Stomach (tissue), 9 donors: ENCODE results near the gene WFIKKN2. TPM values are rescaled to one million over a fixed set of nuclear protein-coding genes. Genes with fewer than 3 reads are reported as not detected.
A peak's percentile ranks its signal among the peaks of the same experiment; 100 is the strongest.

Experiments used
- DNase-seq, 2 donors: peaks; one replicate each; pipeline versions ENCODE4 v3.0.0 to v3.0.0-alpha.2; 2013 to 2019
- H3K27ac ChIP-seq, 5 donors: fragments of 200-600 bp in 4 of 5; sonication (generic) in 4 of 5; one replicate each; pipeline ENCODE4 v1.5.1; 2013 to 2019; ENCODE audit warnings: mild to moderate bottlenecking in 1 of 5, moderate library complexity in 1 of 5
- H3K27me3 ChIP-seq, 3 donors: fragments of 200-600 bp; sonication (generic); one replicate each; pipeline ENCODE4 v1.5.1; 2017 to 2019; ENCODE audit warnings: mixed run types in 1 of 3
- H3K36me3 ChIP-seq, 4 donors: fragments of 200-600 bp; sonication (generic); 1 replicate in 3 of 4; 2 replicates in 1 of 4; pipeline ENCODE4 v1.5.1; 2016 to 2019
- H3K4me1 ChIP-seq, 4 donors: fragments of 200-600 bp; sonication (generic); one replicate each; pipeline ENCODE4 v1.5.1; 2016 to 2019
- H3K4me3 ChIP-seq, 4 donors: fragments of 200-600 bp; sonication (generic) in 3 of 4; one replicate each; pipeline ENCODE4 v1.5.1; 2016 to 2019; ENCODE audit warnings: mild to moderate bottlenecking in 1 of 4
- H3K9me3 ChIP-seq, 4 donors: fragments of 200-600 bp; sonication (generic); one replicate each; pipeline ENCODE4 v1.5.1; 2016 to 2019
- EP300 ChIP-seq: sonication (generic); formaldehyde crosslinking; IDR thresholded peaks from one replicate; pipeline ENCODE4 v1.6.1; 2017; ENCODE audit warnings: antibody characterized with exemption
- POLR2A ChIP-seq, 4 donors: fragments of 450-650 bp; IDR thresholded peaks; one replicate each; pipeline ENCODE4 v1.6.1; 2016; ENCODE audit warnings: antibody characterized with exemption in 4 of 4, control low read depth in 2 of 4, mild to moderate bottlenecking in 1 of 4, moderate library complexity in 1 of 4
- POLR2AphosphoS5 ChIP-seq, 3 donors: sonication (generic); formaldehyde crosslinking; IDR thresholded peaks; one replicate each; pipeline ENCODE4 v1.6.1; 2016; ENCODE audit warnings: antibody characterized with exemption in 3 of 3
- WGBS, 5 donors: extraction: QIAGEN DNeasy Blood & Tissue Kit in 3 of 5; methylation state at CpG; one replicate each; pipeline versions ENCODE4 v1.1.5 to v1.1.7; 2013 to 2018; 5-methylcytosine and 5-hydroxymethylcytosine counted together
- intact Hi-C: fragments of 100-400 bp; cut with DNase I; formaldehyde crosslinking; loops from one replicate; pipeline ENCODE4 v1.15.1; 2023; ENCODE audit warnings: low total_unique reads
- polyA plus RNA-seq, 3 donors: library from polyadenylated mRNA; stranded (reverse); fragments of 200-250 nt; gene quantifications; one replicate each; pipeline ENCODE4 v1.2.3, GENCODE V29; 2013
- total RNA-seq, 5 donors: library from RNA; depleted of rRNA; stranded (reverse); fragments of >200 nt; gene quantifications; one replicate each; pipeline versions ENCODE4 v1.1.0 to v1.2.3, GENCODE V29; 2014 to 2016
- TF ChIP-seq, protein P1 (sequence below), 7 experiments: fragments of 450-650 bp in 4 of 7; fragments of 200-600 bp in 3 of 7; sonication (generic) in 3 of 7; IDR thresholded peaks; one replicate each; pipeline ENCODE4 v1.5.1; 2016 to 2019; ENCODE audit warnings: antibody characterized with exemption in 7 of 7, control low read depth in 2 of 7, mild to moderate bottlenecking in 1 of 7
- donor health status: healthy with polysubstance abuse.
- donor health status: Bipolar disorder and iron deficiency.
- donor health status: healthy.

WFIKKN2 gene
- total and polyA plus RNA-seq, 8 donors: 0.05 to 0.46 (median 0.21) TPM; not detected in 4

GRCh38 chr17:50837980-50838954, 2.9 kb downstream of the WFIKKN2 start:
- H3K27me3 ChIP-seq: peaks cover 0 to 29% (median 8%) of the 10 kb centered on the region in 3 donors
- no peaks in the 10 kb centered on the region for H3K9me3 ChIP-seq
- TF ChIP-seq POLR2AphosphoS5 (IDR thresholded peaks at IDR 0.05) (no peak), EP300 (no peak), POLR2A (IDR thresholded peaks at IDR 0.05) (no peak)
- TF ChIP-seq, protein P1, sequence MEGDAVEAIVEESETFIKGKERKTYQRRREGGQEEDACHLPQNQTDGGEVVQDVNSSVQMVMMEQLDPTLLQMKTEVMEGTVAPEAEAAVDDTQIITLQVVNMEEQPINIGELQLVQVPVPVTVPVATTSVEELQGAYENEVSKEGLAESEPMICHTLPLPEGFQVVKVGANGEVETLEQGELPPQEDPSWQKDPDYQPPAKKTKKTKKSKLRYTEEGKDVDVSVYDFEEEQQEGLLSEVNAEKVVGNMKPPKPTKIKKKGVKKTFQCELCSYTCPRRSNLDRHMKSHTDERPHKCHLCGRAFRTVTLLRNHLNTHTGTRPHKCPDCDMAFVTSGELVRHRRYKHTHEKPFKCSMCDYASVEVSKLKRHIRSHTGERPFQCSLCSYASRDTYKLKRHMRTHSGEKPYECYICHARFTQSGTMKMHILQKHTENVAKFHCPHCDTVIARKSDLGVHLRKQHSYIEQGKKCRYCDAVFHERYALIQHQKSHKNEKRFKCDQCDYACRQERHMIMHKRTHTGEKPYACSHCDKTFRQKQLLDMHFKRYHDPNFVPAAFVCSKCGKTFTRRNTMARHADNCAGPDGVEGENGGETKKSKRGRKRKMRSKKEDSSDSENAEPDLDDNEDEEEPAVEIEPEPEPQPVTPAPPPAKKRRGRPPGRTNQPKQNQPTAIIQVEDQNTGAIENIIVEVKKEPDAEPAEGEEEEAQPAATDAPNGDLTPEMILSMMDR (IDR thresholded peaks at IDR 0.05): no peak
- H3K36me3 ChIP-seq: no peaks in the 10 kb centered on the region
- intact Hi-C loops: no loop called here
- peaks cover 0 to 18% (median 11%) of the 10 kb centered on the region in 4 donors for H3K4me1 ChIP-seq
- no peak overlapping the region for H3K4me3 ChIP-seq
- H3K27ac ChIP-seq: peak overlapping the region in 1 of 5 donors; percentile 18
- 48 to 75% (median 62%) methylated on average over 21 of the region's 21 CpGs for WGBS, 5 donors
- no peak for DNase-seq

- Histone ChIP-seq H3K4me3 (no peak overlapping the region), H3K9me3 (no peaks in the 10 kb centered on the region), H3K27ac (no peak overlapping the region), H3K4me1 (peaks cover 0 to 14% (median 9%) of the 10 kb centered on the region in 4 donors), H3K36me3 (no peaks in the 10 kb centered on the region), H3K27me3 (peaks cover 0 to 14% (median 8%) of the 10 kb centered on the region in 3 donors)
- DNase-seq: no peak
- 93 to 97% (median 94%) methylated on average over 11 to 29 of the region's 29 CpGs for WGBS, 5 donors
- TF ChIP-seq, protein P1 (IDR thresholded peaks at IDR 0.05): no peak
- TF ChIP-seq EP300 (no peak), POLR2AphosphoS5 (IDR thresholded peaks at IDR 0.05) (no peak), POLR2A (IDR thresholded peaks at IDR 0.05) (no peak)
- intact Hi-C loops: loop anchor here (5.0 to 10.0 kb wide), 2 partner anchors 52 to 295 kb away; partner anchors contain the start of gene SPATA20
These were observed 4.4 kb downstream of the WFIKKN2 start for GRCh38 chr17:50839591-50840310.

GRCh38 chr17:50840311-50840851, 5.0 kb downstream of the WFIKKN2 start:
- no peak overlapping the region for H3K4me3 ChIP-seq
- no peak overlapping the region for H3K27ac ChIP-seq
- no peaks in the 10 kb centered on the region for H3K36me3 ChIP-seq
- H3K27me3 ChIP-seq: peaks cover 0 to 8% (median 7%) of the 10 kb centered on the region in 3 donors
- H3K4me1 ChIP-seq: peaks cover 0 to 8% (median 4%) of the 10 kb centered on the region in 4 donors
- no peaks in the 10 kb centered on the region for H3K9me3 ChIP-seq
- DNase-seq: no peak
- WGBS, 5 donors: 78 to 93% (median 90%) methylated on average over 7 to 29 of the region's 29 CpGs
- intact Hi-C loops: loop anchor here (5.0 to 10.0 kb wide), 2 partner anchors 53 to 296 kb away; partner anchors contain the start of gene SPATA20
- no peak for TF ChIP-seq POLR2A (IDR thresholded peaks at IDR 0.05)
- TF ChIP-seq, protein P1 (IDR thresholded peaks at IDR 0.05): no peak
- TF ChIP-seq POLR2AphosphoS5 (IDR thresholded peaks at IDR 0.05): no peak
- no peak for TF ChIP-seq EP300
